ENCODE data around the gene DCDC2B.

DNA sequence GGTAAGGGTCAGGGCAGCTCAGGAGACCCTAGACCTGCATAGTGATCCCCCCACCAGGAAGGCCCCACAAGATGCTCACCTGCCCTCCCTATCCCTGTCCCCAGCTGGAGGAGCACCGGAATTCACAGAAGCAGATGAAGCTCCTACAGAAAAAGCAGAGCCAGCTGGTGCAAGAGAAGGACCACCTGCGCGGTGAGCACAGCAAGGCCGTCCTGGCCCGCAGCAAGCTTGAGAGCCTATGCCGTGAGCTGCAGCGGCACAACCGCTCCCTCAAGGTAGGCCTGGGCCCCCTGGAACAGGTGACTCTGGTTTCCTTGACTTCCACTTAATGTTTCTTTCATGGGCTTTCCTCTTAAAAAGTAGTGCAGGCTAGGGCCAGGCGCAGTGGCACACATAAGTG, 21.0 kb upstream of the DCDC2B start:
- TF ChIP-seq, protein P1, sequence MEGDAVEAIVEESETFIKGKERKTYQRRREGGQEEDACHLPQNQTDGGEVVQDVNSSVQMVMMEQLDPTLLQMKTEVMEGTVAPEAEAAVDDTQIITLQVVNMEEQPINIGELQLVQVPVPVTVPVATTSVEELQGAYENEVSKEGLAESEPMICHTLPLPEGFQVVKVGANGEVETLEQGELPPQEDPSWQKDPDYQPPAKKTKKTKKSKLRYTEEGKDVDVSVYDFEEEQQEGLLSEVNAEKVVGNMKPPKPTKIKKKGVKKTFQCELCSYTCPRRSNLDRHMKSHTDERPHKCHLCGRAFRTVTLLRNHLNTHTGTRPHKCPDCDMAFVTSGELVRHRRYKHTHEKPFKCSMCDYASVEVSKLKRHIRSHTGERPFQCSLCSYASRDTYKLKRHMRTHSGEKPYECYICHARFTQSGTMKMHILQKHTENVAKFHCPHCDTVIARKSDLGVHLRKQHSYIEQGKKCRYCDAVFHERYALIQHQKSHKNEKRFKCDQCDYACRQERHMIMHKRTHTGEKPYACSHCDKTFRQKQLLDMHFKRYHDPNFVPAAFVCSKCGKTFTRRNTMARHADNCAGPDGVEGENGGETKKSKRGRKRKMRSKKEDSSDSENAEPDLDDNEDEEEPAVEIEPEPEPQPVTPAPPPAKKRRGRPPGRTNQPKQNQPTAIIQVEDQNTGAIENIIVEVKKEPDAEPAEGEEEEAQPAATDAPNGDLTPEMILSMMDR (IDR thresholded peaks at IDR 0.05) = no peak
- TF ChIP-seq POLR2A (IDR thresholded peaks at IDR 0.05) (no peak), POLR2AphosphoS5 (IDR thresholded peaks at IDR 0.05) (no peak), EP300 (IDR thresholded peaks at IDR 0.05; ENCODE audit: low read depth) (no peak)
